Sigmoid colon (tissue), 7 donors: ENCODE data around the gene SHISA6. TPM values are rescaled to one million over a fixed set of nuclear protein-coding genes. Genes with fewer than 3 reads are reported as not detected.

ENCODE experiments used
- DNase-seq: peaks from one replicate; pipeline ENCODE4 v3.0.0-alpha.2; 2019
- H3K27ac ChIP-seq, 4 donors: fragments of 200-600 bp; sonication (generic); one replicate each; pipeline ENCODE4 v1.5.1; 2016 to 2019; ENCODE audit warnings: mild to moderate bottlenecking in 1 of 4
- H3K27me3 ChIP-seq, 3 donors: fragments of 200-600 bp; sonication (generic); one replicate each; pipeline ENCODE4 v1.5.1; 2019; ENCODE audit warnings: mild to moderate bottlenecking in 1 of 3
- H3K36me3 ChIP-seq, 4 donors: fragments of 200-600 bp; sonication (generic); one replicate each; pipeline ENCODE4 v1.5.1; 2016 to 2019
- H3K4me1 ChIP-seq, 4 donors: fragments of 200-600 bp; sonication (generic); one replicate each; pipeline ENCODE4 v1.5.1; 2017 to 2019
- H3K4me3 ChIP-seq, 4 donors: fragments of 200-600 bp; sonication (generic); one replicate each; pipeline ENCODE4 v1.5.1; 2017 to 2019; ENCODE audit warnings: mild to moderate bottlenecking in 2 of 4, moderate library complexity in 1 of 4
- H3K9me3 ChIP-seq, 4 donors: fragments of 200-600 bp in 3 of 4; sonication (generic) in 3 of 4; one replicate each; pipeline versions ENCODE4 v1.5.1 to v1.6.1; 2013 to 2019
- CTCF ChIP-seq, 4 experiments: fragments of 450-650 bp in 3 of 4; fragments of 200-600 bp in 1 of 4; IDR thresholded peaks; one replicate each; pipeline ENCODE4 v1.5.1; 2016 to 2019; ENCODE audit warnings: antibody characterized with exemption in 4 of 4, mild to moderate bottlenecking in 3 of 4, moderate library complexity in 2 of 4
- EP300 ChIP-seq, 4 donors: sonication (generic); formaldehyde crosslinking; IDR thresholded peaks; one replicate each; pipeline ENCODE4 v1.6.1; 2017; ENCODE audit warnings: antibody characterized with exemption in 4 of 4
- POLR2A ChIP-seq, 2 donors: fragments of 450-650 bp; IDR thresholded peaks; one replicate each; pipeline ENCODE4 v1.6.1; 2016; ENCODE audit warnings: antibody characterized with exemption in 2 of 2, mild to moderate bottlenecking in 2 of 2, moderate library complexity in 2 of 2
- POLR2AphosphoS5 ChIP-seq, 4 donors: sonication (generic); formaldehyde crosslinking; IDR thresholded peaks; one replicate each; pipeline ENCODE4 v1.6.1; 2017; ENCODE audit warnings: antibody characterized with exemption in 4 of 4
- WGBS, 2 donors: extraction: QIAGEN DNeasy Blood & Tissue Kit; methylation state at CpG; one replicate each; pipeline ENCODE4 v1.1.7; 2013; 5-methylcytosine and 5-hydroxymethylcytosine counted together
- intact Hi-C: fragments of 100-400 bp; cut with DNase I; formaldehyde crosslinking; loops from one replicate; pipeline ENCODE4 v1.15.1; 2023
- polyA plus RNA-seq, 3 donors: library from polyadenylated mRNA; stranded (reverse); fragments of 200-250 nt; gene quantifications; one replicate each; pipeline ENCODE4 v1.2.3, GENCODE V29; 2013
- total RNA-seq, 4 donors: library from RNA; depleted of rRNA; stranded (reverse); fragments of >200 nt; gene quantifications; one replicate each; pipeline ENCODE4 v1.1.0, GENCODE V29; 2016
- donor health status: healthy with polysubstance abuse.
- donor health status: Bipolar disorder and iron deficiency.
- donor health status: healthy.

SHISA6 gene
- total and polyA plus RNA-seq, 7 donors, result under 0.01 to 1.1 (median 0.38) TPM; not detected in 1

- no peaks in the 10 kb centered on the region for H3K36me3 ChIP-seq
- DNase-seq, result no peak
- 92 to 94% methylated on average over 7 of the region's 7 CpGs for WGBS, 2 donors
- no peak overlapping the region for H3K27ac ChIP-seq
- no peak for TF ChIP-seq POLR2A (IDR thresholded peaks at IDR 0.05)
- TF ChIP-seq POLR2AphosphoS5 (IDR thresholded peaks at IDR 0.05), result no peak
- no peak for TF ChIP-seq CTCF (IDR thresholded peaks at IDR 0.05)
- TF ChIP-seq EP300 (IDR thresholded peaks at IDR 0.05), result no peak
- H3K27me3 ChIP-seq, result no peaks in the 10 kb centered on the region
- H3K4me3 ChIP-seq, result no peak overlapping the region
- no peaks in the 10 kb centered on the region for H3K9me3 ChIP-seq
- H3K4me1 ChIP-seq, result peaks cover 0 to 22% (median 14%) of the 10 kb centered on the region in 4 donors
- intact Hi-C loops, result no loop called here
These were observed 91.7 kb downstream of the SHISA6 start for GRCh38 chr17:11332706-11333105.

DNA sequence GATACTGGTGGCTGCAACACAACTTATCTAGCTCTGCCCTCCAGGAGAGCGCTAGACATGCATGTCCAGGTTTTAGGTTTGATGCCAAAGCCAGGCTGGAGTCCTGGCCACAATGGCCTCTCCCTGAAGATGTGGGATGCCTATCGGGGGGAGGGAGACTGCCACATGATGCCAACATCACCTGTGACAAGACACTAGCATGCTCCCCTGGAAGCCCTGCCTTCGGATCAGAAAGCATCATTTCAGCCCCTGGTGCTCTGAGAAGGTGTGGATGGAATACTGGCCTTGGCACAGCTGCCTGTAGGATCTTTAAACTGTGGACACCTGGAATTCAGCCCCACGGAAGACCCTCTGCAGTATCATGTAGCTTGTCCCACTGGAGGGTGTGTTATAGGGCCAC lies 93.5 kb downstream of the SHISA6 start:
- Histone ChIP-seq H3K4me3 (no peak overlapping the region), H3K9me3 (no peaks in the 10 kb centered on the region), H3K27me3 (no peaks in the 10 kb centered on the region), H3K36me3 (no peaks in the 10 kb centered on the region), H3K27ac (no peak overlapping the region), H3K4me1 (peaks cover 0 to 15% (median 14%) of the 10 kb centered on the region in 4 donors)
- intact Hi-C loops, result no loop called here
- DNase-seq, result no peak
- no peak for TF ChIP-seq POLR2AphosphoS5 (IDR thresholded peaks at IDR 0.05)
- no peak for TF ChIP-seq EP300 (IDR thresholded peaks at IDR 0.05)
- TF ChIP-seq POLR2A (IDR thresholded peaks at IDR 0.05), result no peak
- no peak for TF ChIP-seq CTCF (IDR thresholded peaks at IDR 0.05)
- WGBS, 2 donors, result 91 to 92% methylated on average over 4 of the region's 4 CpGs

DNA sequence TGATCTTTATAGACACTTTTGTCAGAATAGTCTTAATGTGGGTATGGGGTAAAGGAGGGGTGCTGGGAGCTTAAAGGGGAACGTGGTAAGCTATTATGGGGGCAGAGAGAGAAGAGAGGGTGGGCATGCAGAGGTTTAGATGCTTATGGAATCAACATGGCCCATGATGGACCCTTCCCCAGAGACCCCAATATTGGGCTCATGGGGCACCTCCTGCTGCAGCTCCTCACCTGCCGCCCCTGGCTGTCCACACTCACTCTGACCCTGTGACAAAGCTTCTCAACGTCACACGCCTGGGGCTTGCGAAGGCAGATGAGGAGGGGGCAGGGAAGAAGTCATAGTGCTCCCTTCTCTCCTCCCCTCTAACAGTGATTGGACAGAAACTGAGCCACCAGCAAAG lies 95.3 kb downstream of the SHISA6 start:
- Histone ChIP-seq H3K27me3 (no peaks in the 10 kb centered on the region), H3K27ac (no peak overlapping the region), H3K9me3 (no peaks in the 10 kb centered on the region), H3K36me3 (no peaks in the 10 kb centered on the region), H3K4me1 (peaks cover 0 to 9% (median 6%) of the 10 kb centered on the region in 4 donors), H3K4me3 (no peak overlapping the region)
- TF ChIP-seq POLR2AphosphoS5 (IDR thresholded peaks at IDR 0.05) (no peak), CTCF (IDR thresholded peaks at IDR 0.05) (no peak), POLR2A (IDR thresholded peaks at IDR 0.05) (no peak), EP300 (IDR thresholded peaks at IDR 0.05) (no peak)
- 57 to 77% methylated on average over 5 of the region's 5 CpGs for WGBS, 2 donors
- DNase-seq, result no peak
- intact Hi-C loops, result no loop called here

- WGBS, 2 donors, result 30 to 57% methylated on average over 3 of the region's 3 CpGs
- TF ChIP-seq EP300 (IDR thresholded peaks at IDR 0.05), result no peak
- no peak for TF ChIP-seq CTCF (IDR thresholded peaks at IDR 0.05)
- no peak for TF ChIP-seq POLR2AphosphoS5 (IDR thresholded peaks at IDR 0.05)
- TF ChIP-seq POLR2A (IDR thresholded peaks at IDR 0.05), result no peak
These were observed 99.8 kb downstream of the SHISA6 start for GRCh38 chr17:11340803-11341202.

DNA sequence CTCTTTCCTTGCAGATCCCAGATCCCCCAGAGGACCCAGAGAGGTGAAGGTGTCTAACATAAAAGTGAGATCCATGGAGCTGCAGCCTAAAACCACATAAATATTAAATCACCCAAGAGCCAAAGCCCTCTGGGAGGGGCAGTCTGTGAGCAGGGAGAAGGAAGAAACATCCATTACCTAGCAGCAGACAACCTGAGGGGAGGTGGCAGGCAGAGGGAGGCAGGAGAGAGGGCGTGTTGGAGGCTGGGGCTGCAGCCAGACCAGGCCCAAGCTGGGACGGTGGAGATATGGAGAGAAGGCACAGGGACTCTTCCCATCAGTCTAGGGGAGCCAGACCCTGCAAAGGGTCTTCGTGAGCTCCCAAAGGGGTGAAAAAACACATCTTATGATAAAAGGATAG lies 101.1 kb downstream of the SHISA6 start:
- Histone ChIP-seq H3K36me3 (no peaks in the 10 kb centered on the region), H3K4me1 (no peaks in the 10 kb centered on the region), H3K27me3 (no peaks in the 10 kb centered on the region), H3K4me3 (no peak overlapping the region), H3K27ac (no peak overlapping the region), H3K9me3 (no peaks in the 10 kb centered on the region)
- DNase-seq, result no peak
- intact Hi-C loops, result loop anchor here (10.0 kb wide), 1 partner anchor 57 kb away; no protein-coding TSS in a partner anchor
- TF ChIP-seq POLR2AphosphoS5 (IDR thresholded peaks at IDR 0.05) (no peak), CTCF (IDR thresholded peaks at IDR 0.05) (no peak)
- WGBS, 2 donors, result 65 to 67% methylated on average over 3 of the region's 3 CpGs

More at GRCh38 chr17:11340803-11341202, 99.8 kb downstream of the SHISA6 start:
- H3K36me3 ChIP-seq, result no peaks in the 10 kb centered on the region
- DNase-seq, result no peak
- H3K4me1 ChIP-seq, result no peaks in the 10 kb centered on the region
- H3K27me3 ChIP-seq, result no peaks in the 10 kb centered on the region
- intact Hi-C loops, result loop anchor here (10.0 kb wide), 1 partner anchor 56 kb away; no protein-coding TSS in a partner anchor
- H3K27ac ChIP-seq, result no peak overlapping the region
- no peaks in the 10 kb centered on the region for H3K9me3 ChIP-seq
- H3K4me3 ChIP-seq, result no peak overlapping the region
